Osteocyte (in vitro differentiated cells): ENCODE results near the gene PTPN2. TPM values are rescaled to one million over a fixed set of nuclear protein-coding genes. Genes with fewer than 3 reads are reported as not detected.

Experiments used
- DNase-seq: peaks from one replicate; pipeline ENCODE4 v3.0.0; 2021; ENCODE audit warnings: mixed read lengths; ENCODE audit not compliant: unreplicated experiment; ENCODE audit errors: extremely low spot score
- H3K27ac Mint-ChIP-seq: one replicate; pipeline ENCODE4 v1.8.0; 2021; ENCODE audit warnings: mild to moderate bottlenecking, mixed read lengths; ENCODE audit not compliant: unreplicated experiment
- H3K27me3 Mint-ChIP-seq: one replicate; pipeline ENCODE4 v1.8.0; 2021; ENCODE audit warnings: mixed read lengths; ENCODE audit not compliant: unreplicated experiment
- H3K36me3 Mint-ChIP-seq: one replicate; pipeline ENCODE4 v1.8.0; 2021; ENCODE audit warnings: mixed read lengths; ENCODE audit not compliant: unreplicated experiment
- H3K4me1 Mint-ChIP-seq: one replicate; pipeline ENCODE4 v1.8.0; 2021; ENCODE audit warnings: mixed read lengths; ENCODE audit not compliant: unreplicated experiment
- H3K4me3 Mint-ChIP-seq: one replicate; pipeline ENCODE4 v1.8.0; 2021; ENCODE audit warnings: mild to moderate bottlenecking, moderate library complexity, mixed read lengths; ENCODE audit not compliant: unreplicated experiment
- H3K9me3 Mint-ChIP-seq: one replicate; pipeline ENCODE4 v1.8.0; 2021; ENCODE audit warnings: mixed read lengths; ENCODE audit not compliant: unreplicated experiment
- total RNA-seq: library from RNA; stranded (reverse); gene quantifications from 2 replicates; pipeline ENCODE4 v1.2.1, GENCODE V29; 2021
- TF ChIP-seq, protein P1 (sequence below): fragments of 200-600 bp; sonication (generic); IDR thresholded peaks from 2 replicates; pipeline ENCODE4 v1.5.0; 2021; ENCODE audit warnings: antibody characterized with exemption, mild to moderate bottlenecking, moderate library complexity

PTPN2 gene
- total RNA-seq, 1 donor from 2014 or later: 28.6 TPM

DNA sequence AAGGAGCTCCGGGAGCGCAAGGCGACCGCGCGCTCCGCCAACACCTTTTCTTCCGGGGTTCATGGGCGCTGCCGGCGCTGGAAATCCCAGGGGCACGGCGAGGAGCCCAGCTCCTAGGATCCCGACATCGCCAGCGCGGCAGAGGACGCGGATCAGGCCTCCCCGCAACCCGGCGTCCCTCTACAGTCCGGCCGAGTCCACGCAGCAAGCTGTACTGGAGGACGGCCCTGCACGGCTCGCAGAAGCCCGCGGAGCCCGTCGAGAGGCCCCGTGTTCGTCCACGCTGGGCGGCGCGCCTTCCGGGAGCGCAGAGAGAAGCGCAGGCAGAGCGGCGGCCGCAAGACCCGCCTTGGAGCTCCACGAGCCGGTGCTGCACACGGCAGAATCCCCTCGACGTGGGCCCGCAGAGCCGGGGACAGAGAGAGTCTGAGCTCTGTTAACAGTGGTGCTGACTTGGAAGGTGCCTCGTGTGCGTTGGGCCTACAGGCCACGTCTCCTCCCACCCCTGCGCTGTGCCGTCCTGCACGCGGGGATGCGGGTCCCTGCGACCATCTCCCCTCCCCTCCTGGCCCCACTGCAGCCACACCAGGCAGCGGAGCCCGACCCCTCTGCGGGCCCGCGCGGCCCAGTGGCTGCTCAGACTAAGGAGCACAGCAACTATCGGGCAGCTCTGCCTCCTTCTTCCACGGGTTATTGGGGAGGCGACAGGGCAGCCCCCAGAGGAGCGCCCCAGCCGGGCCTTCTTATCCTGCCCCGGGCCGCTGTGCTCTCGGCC lies 28.1 kb upstream of the PTPN2 start:
- H3K4me1 Mint-ChIP-seq: peaks cover 19% of the 10 kb centered on the region
- no peak overlapping the region for H3K4me3 Mint-ChIP-seq
- no peaks in the 10 kb centered on the region for H3K36me3 Mint-ChIP-seq
- H3K27ac Mint-ChIP-seq: no peak overlapping the region
- DNase-seq: no peak
- H3K27me3 Mint-ChIP-seq: no peaks in the 10 kb centered on the region
- peaks cover 16% of the 10 kb centered on the region for H3K9me3 Mint-ChIP-seq
- TF ChIP-seq, protein P1, sequence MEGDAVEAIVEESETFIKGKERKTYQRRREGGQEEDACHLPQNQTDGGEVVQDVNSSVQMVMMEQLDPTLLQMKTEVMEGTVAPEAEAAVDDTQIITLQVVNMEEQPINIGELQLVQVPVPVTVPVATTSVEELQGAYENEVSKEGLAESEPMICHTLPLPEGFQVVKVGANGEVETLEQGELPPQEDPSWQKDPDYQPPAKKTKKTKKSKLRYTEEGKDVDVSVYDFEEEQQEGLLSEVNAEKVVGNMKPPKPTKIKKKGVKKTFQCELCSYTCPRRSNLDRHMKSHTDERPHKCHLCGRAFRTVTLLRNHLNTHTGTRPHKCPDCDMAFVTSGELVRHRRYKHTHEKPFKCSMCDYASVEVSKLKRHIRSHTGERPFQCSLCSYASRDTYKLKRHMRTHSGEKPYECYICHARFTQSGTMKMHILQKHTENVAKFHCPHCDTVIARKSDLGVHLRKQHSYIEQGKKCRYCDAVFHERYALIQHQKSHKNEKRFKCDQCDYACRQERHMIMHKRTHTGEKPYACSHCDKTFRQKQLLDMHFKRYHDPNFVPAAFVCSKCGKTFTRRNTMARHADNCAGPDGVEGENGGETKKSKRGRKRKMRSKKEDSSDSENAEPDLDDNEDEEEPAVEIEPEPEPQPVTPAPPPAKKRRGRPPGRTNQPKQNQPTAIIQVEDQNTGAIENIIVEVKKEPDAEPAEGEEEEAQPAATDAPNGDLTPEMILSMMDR: no peak

DNA sequence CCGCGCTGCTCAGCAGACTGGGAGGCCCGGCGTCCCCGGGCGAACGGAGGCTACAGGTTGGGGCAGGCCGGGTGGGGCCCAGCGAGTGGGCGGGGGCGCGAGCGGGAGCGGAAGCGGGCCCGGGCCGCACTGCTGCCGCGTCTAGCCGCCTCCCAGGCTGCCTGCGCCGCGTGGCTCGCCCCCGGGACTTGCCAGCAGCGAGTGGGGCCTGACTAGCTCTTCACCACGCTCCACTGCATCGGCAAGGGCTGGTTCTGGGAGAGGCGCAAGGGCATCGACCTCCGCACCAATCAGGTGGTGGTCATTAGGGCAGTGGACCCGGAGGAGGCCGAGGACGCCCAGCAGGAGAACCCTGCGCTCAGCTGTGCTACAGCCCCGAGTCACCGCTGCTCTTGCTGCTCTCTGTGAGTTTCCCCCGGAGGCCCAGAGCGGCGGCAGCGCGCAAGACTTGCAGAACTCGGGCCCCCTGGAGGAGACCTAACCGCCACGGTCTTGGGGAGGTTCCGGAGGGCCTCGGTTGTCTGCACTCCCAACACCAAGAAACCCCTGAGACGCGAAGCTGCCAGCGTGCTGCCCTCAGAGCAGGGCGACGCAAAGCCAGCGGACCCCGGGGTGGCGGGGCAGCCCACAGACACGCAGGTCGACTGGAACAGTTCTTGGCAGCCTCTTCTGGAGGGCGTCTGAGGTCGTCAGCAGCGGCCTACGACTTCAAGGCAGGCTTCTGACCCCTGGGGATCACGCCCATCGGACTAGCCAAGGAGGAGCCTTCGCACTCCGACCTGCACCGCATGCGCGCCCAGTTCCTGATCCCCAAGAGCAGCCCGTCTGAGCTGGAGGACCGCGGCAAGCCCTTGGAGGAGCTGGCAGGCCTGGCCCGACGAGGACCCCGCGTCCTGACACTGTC lies 27.2 kb upstream of the PTPN2 start:
- no peak for DNase-seq
- H3K27ac Mint-ChIP-seq: no peak overlapping the region
- H3K4me1 Mint-ChIP-seq: peaks cover 28% of the 10 kb centered on the region
- H3K27me3 Mint-ChIP-seq: no peaks in the 10 kb centered on the region
- H3K9me3 Mint-ChIP-seq: peaks cover 16% of the 10 kb centered on the region
- TF ChIP-seq, protein P1: no peak
- H3K4me3 Mint-ChIP-seq: no peak overlapping the region
- no peaks in the 10 kb centered on the region for H3K36me3 Mint-ChIP-seq

DNA sequence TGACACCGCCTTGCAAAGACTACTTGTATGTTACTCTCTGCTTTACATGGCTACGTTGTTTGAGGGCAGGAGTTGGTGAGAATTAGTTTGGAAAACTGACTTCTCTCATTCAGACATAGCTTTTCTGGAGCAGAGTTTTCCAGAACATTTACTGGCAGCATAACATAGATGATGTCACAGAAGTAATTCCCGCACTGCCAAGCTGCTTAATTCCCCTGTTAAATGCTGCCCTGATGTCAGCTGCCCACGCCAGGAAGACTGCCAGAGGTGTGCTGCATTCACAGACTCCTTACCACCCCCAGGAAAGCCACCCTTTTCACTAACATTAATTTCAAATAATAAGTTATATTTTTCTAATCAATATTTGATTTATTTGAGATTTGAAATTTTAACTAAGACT lies 24.7 kb upstream of the PTPN2 start:
- H3K36me3 Mint-ChIP-seq: no peaks in the 10 kb centered on the region
- no peak overlapping the region for H3K4me3 Mint-ChIP-seq
- peaks cover 11% of the 10 kb centered on the region for H3K9me3 Mint-ChIP-seq
- H3K27ac Mint-ChIP-seq: peak overlapping the region; percentile 99
- H3K27me3 Mint-ChIP-seq: no peaks in the 10 kb centered on the region
- no peak for DNase-seq
- H3K4me1 Mint-ChIP-seq: peaks cover 41% of the 10 kb centered on the region
- TF ChIP-seq, protein P1: no peak

DNA sequence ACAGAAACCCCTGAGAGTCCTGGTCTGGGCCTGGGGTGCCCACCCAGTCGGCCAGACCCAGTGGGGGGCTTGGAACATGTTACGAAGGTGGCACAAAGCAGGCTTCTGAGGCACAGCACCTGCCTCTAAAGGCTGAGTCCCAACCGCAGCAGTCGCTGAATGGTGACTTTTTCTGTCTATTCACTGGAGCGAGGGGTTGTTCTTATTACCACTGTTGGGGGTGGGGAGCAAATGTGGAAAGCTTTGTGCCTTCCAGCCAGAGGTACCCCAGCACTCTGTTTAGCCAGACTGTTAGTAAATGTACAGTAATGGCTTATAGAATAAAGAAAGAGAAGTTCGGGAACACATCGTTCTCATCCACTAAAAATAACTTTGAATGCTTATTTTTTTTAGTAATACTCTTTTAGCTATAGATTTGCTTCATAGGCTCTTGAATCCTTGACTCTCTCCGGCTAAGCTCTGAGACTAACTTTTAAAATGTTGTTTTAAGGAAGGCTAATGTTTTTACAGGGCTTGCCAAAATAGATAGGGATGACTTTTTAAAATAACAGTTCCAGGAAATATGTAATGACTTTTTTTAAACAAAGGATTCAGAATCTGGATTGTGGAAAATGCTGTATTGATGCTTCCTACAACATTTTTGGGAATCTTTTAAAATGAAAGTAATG lies 23.4 kb upstream of the PTPN2 start:
- Mint-ChIP-seq H3K4me3 (peak overlapping the region; percentile 71), H3K9me3 (no peaks in the 10 kb centered on the region), H3K27ac (peak overlapping the region; percentile 99), H3K36me3 (no peaks in the 10 kb centered on the region), H3K4me1 (peaks cover 41% of the 10 kb centered on the region), H3K27me3 (no peaks in the 10 kb centered on the region)
- no peak for DNase-seq
- TF ChIP-seq, protein P1: no peak
